MG63 (cell line): ENCODE measurements around the gene PAK2. TPM values are rescaled to one million over a fixed set of nuclear protein-coding genes. Genes with fewer than 3 reads are reported as not detected.
"Not testable (repeated sequence)": the region's sequence is repeated elsewhere in the genome, so short reads cannot be mapped to it uniquely, and the experiment has no call there.

Experiments
- DNase-seq: peaks from one replicate; pipeline ENCODE4 v3.0.0-alpha.2; 2020
- H3K27me3 ChIP-seq: fragments of 250-450 bp; sonication (Bioruptor Pico); 2 replicates; pipeline ENCODE4 v1.5.1; 2020; ENCODE audit warnings: mild to moderate bottlenecking, moderate library complexity
- H3K36me3 ChIP-seq: fragments of 250-450 bp; sonication (Bioruptor Pico); 2 replicates; pipeline ENCODE4 v1.5.1; 2020; ENCODE audit warnings: mild to moderate bottlenecking, moderate library complexity
- H3K4me3 ChIP-seq: fragments of 250-450 bp; sonication (Bioruptor Pico); 2 replicates; pipeline ENCODE4 v1.5.1; 2020; ENCODE audit warnings: mild to moderate bottlenecking, moderate library complexity
- H3K9me3 ChIP-seq: fragments of 250-450 bp; sonication (Bioruptor Pico); 2 replicates; pipeline ENCODE4 v1.5.1; 2020; ENCODE audit warnings: mild to moderate bottlenecking, moderate library complexity
- total RNA-seq: library from RNA; depleted of rRNA; stranded (reverse); fragments of >200 nt; shearing (Covaris generic); gene quantifications from 2 replicates; pipeline ENCODE4 v1.2.3, GENCODE V29; 2014; ENCODE audit warnings: low replicate concordance

PAK2 gene
- total RNA-seq, 1 experiment from 2014 or later = 27.7 TPM

- Histone ChIP-seq H3K4me3 (no peak overlapping the region), H3K9me3 (no peaks in the 10 kb centered on the region), H3K36me3 (peaks cover 35% of the 10 kb centered on the region), H3K27me3 (no peaks in the 10 kb centered on the region)
- no peak for DNase-seq
Observed at GRCh38 chr3:196800742-196801434, 61.2 kb downstream of the PAK2 start.

GRCh38 chr3:196803891-196804468, 64.3 kb downstream of the PAK2 start:
- Histone ChIP-seq H3K4me3 (no peak overlapping the region), H3K36me3 (peaks cover 50% of the 10 kb centered on the region), H3K27me3 (no peaks in the 10 kb centered on the region), H3K9me3 (no peaks in the 10 kb centered on the region)
- no peak for DNase-seq

- Histone ChIP-seq H3K27me3 (no peaks in the 10 kb centered on the region), H3K9me3 (no peaks in the 10 kb centered on the region), H3K36me3 (peaks cover 45% of the 10 kb centered on the region), H3K4me3 (no peak overlapping the region)
- no peak for DNase-seq
Observed at GRCh38 chr3:196804773-196805172, 65.1 kb downstream of the PAK2 start.

GRCh38 chr3:196810963-196811581, 71.4 kb downstream of the PAK2 start:
- Histone ChIP-seq H3K36me3 (peaks cover 48% of the 10 kb centered on the region), H3K9me3 (no peaks in the 10 kb centered on the region)

GRCh38 chr3:196812853-196813252, 73.2 kb downstream of the PAK2 start:
- Histone ChIP-seq H3K36me3 (peaks cover 46% of the 10 kb centered on the region), H3K9me3 (no peaks in the 10 kb centered on the region), H3K27me3 (no peaks in the 10 kb centered on the region), H3K4me3 (no peak overlapping the region)
- no peak for DNase-seq

More at GRCh38 chr3:196810963-196811581, 71.4 kb downstream of the PAK2 start:
- Histone ChIP-seq H3K27me3 (no peaks in the 10 kb centered on the region), H3K4me3 (no peak overlapping the region)
- DNase-seq = no peak

- Histone ChIP-seq H3K4me3 (no peak overlapping the region), H3K9me3 (no peaks in the 10 kb centered on the region), H3K27me3 (no peaks in the 10 kb centered on the region), H3K36me3 (peaks cover 53% of the 10 kb centered on the region)
- DNase-seq = no peak
Observed at GRCh38 chr3:196813903-196814302, 74.2 kb downstream of the PAK2 start.

GRCh38 chr3:196821806-196822355, 82.2 kb downstream of the PAK2 start:
- H3K4me3 ChIP-seq = no peak overlapping the region

GRCh38 chr3:196829651-196830050, 90.0 kb downstream of the PAK2 start:
- DNase-seq, H3K4me3 ChIP-seq, H3K9me3 ChIP-seq, H3K27me3 ChIP-seq: not testable (repeated sequence)
- peaks cover 26% of the 10 kb centered on the region for H3K36me3 ChIP-seq

More at GRCh38 chr3:196821806-196822355, 82.2 kb downstream of the PAK2 start:
- no peaks in the 10 kb centered on the region for H3K9me3 ChIP-seq
- DNase-seq = no peak
- H3K27me3 ChIP-seq = no peaks in the 10 kb centered on the region
- H3K36me3 ChIP-seq = peaks cover 76% of the 10 kb centered on the region

GRCh38 chr3:196835086-196835485, 95.4 kb downstream of the PAK2 start:
- no peak overlapping the region for H3K4me3 ChIP-seq
- H3K27me3 ChIP-seq = no peaks in the 10 kb centered on the region
- H3K9me3 ChIP-seq = no peaks in the 10 kb centered on the region
- DNase-seq = no peak
- peaks cover 10% of the 10 kb centered on the region for H3K36me3 ChIP-seq

- H3K4me3 ChIP-seq, H3K9me3 ChIP-seq, H3K27me3 ChIP-seq, DNase-seq, H3K36me3 ChIP-seq: not testable (repeated sequence)
Observed at GRCh38 chr3:196836626-196837025, 97.0 kb downstream of the PAK2 start.

- Histone ChIP-seq H3K4me3 (no peak overlapping the region), H3K9me3 (no peaks in the 10 kb centered on the region), H3K36me3 (no peaks in the 10 kb centered on the region; the same call in 1 of the 2 replicates), H3K27me3 (no peaks in the 10 kb centered on the region)
- peak; percentile 50 for DNase-seq
Observed at GRCh38 chr3:196837819-196838420, 98.3 kb downstream of the PAK2 start.

- H3K4me3 ChIP-seq, H3K36me3 ChIP-seq, DNase-seq, H3K27me3 ChIP-seq, H3K9me3 ChIP-seq: not testable (repeated sequence)
Observed at GRCh38 chr3:196839351-196839750, 99.7 kb downstream of the PAK2 start.

GRCh38 chr3:196842567-196843434, 103.1 kb downstream of the PAK2 start:
- Histone ChIP-seq H3K9me3 (peaks cover under 1% of the 10 kb centered on the region; the same call in 1 of the 2 replicates), H3K36me3 (no peaks in the 10 kb centered on the region), H3K27me3 (no peaks in the 10 kb centered on the region), H3K4me3 (no peak overlapping the region)
- DNase-seq = no peak

- DNase-seq = no peak
- H3K27me3 ChIP-seq = no peaks in the 10 kb centered on the region
- no peak overlapping the region for H3K4me3 ChIP-seq
- peaks cover 6% of the 10 kb centered on the region for H3K9me3 ChIP-seq
- H3K36me3 ChIP-seq = no peaks in the 10 kb centered on the region
Observed at GRCh38 chr3:196843435-196844110, 103.9 kb downstream of the PAK2 start.

- DNase-seq = peak; percentile 11
- H3K36me3 ChIP-seq, H3K4me3 ChIP-seq, H3K27me3 ChIP-seq: not testable (repeated sequence)
- peaks cover 14% of the 10 kb centered on the region for H3K9me3 ChIP-seq
Observed at GRCh38 chr3:196844235-196845219, 104.9 kb downstream of the PAK2 start.
